ENCODE measurements around the gene KIAA1328.

DNA sequence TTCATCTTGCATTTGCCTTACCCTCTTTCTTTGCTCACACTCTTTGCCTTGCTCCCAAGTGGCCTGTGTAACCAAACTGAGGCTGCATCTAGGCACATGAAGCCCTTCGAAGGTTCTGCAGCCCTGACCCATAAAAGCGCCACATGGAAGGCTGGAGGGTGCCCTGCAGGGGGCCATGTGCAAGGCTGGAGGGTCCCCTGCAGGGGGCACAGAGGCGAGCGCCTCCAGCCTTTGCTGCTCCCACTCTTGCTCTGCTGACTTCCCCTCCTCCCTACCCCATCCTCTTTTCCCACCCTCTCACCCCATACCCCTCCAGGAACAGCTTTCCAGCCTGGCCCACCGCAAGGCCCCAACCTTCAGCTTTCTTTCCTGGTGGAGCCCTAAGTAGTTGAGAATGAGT lies 419.4 kb downstream of the KIAA1328 start:
- no peak for TF ChIP-seq POLR2A (IDR thresholded peaks at IDR 0.05; ENCODE audit: low read length)
- TF ChIP-seq GATA1 (IDR thresholded peaks at IDR 0.05; ENCODE audit: low read depth, low read length), result no peak

Measured in erythroblast (primary cell).